Neural cell (in vitro differentiated cells): Measurements from ENCODE around the gene CHCT1. TPM values are rescaled to one million over a fixed set of nuclear protein-coding genes. Genes with fewer than 3 reads are reported as not detected.

ENCODE experiments used
- H2AFZ ChIP-seq: fragments of 200-600, 300-800 bp; sonication (generic), shearing (Covaris generic); 2 replicates; pipeline ENCODE4 v1.6.0; 2014; ENCODE audit warnings: low read depth, mild to moderate bottlenecking, antibody characterized with exemption, low read length, moderate library complexity
- H3F3A ChIP-seq: fragments of 200-600 bp; shearing (Covaris generic); 2 replicates; pipeline ENCODE4 v1.6.1; 2016; ENCODE audit warnings: mild to moderate bottlenecking, moderate library complexity, mixed read lengths, antibody characterized with exemption, low read length; ENCODE audit not compliant: insufficient read depth, poor library complexity, severe bottlenecking
- H3K27ac ChIP-seq: fragments of 200-600, 300-800 bp; sonication (generic), shearing (Covaris generic); 2 replicates; pipeline ENCODE4 v1.5.1; 2014; ENCODE audit warnings: mild to moderate bottlenecking, low read length, moderate library complexity
- H3K27me3 ChIP-seq: fragments of 300-800, 200-600 bp; sonication (generic), shearing (Covaris generic); 2 replicates; pipeline ENCODE4 v1.6.0; 2014; ENCODE audit warnings: mild to moderate bottlenecking, low read depth, low read length, moderate library complexity; ENCODE audit not compliant: insufficient read depth
- H3K36me3 ChIP-seq: fragments of 300-800, 200-600 bp; sonication (generic), shearing (Covaris generic); 2 replicates; pipeline ENCODE4 v1.5.1; 2014; ENCODE audit warnings: mild to moderate bottlenecking, antibody characterized with exemption, low read length, moderate library complexity; ENCODE audit not compliant: insufficient read depth
- H3K4me2 ChIP-seq: fragments of 300-800, 200-600 bp; sonication (generic), shearing (Covaris generic); 2 replicates; pipeline ENCODE4 v1.6.0; 2014; ENCODE audit warnings: mild to moderate bottlenecking, low read length
- H3K4me3 ChIP-seq: fragments of 300-800, 200-600 bp; sonication (generic), shearing (Covaris generic); 2 replicates; pipeline ENCODE4 v1.5.1; 2014; ENCODE audit warnings: mild to moderate bottlenecking, low read length, moderate library complexity
- H3K79me2 ChIP-seq: fragments of 200-600 bp; shearing (Covaris generic); replicated peaks from 2 replicates; pipeline ENCODE4 v1.6.0; 2014; ENCODE audit warnings: mild to moderate bottlenecking, low read length, moderate library complexity; ENCODE audit not compliant: insufficient read depth
- H3K9ac ChIP-seq: fragments of 300-800, 200-600 bp; sonication (generic), shearing (Covaris generic); 2 replicates; pipeline ENCODE4 v1.6.1; 2016; ENCODE audit warnings: mild to moderate bottlenecking, low read length, mixed read lengths
- H3K9me2 ChIP-seq: fragments of 200-600 bp; shearing (Covaris generic); 2 replicates; pipeline ENCODE4 v1.6.1; 2016; ENCODE audit warnings: mild to moderate bottlenecking, low read length, mixed read lengths; ENCODE audit not compliant: insufficient read depth
- H3K9me3 ChIP-seq: fragments of 200-600, 300-800 bp; sonication (generic), shearing (Covaris generic); 2 replicates; pipeline ENCODE4 v1.6.1; 2016; ENCODE audit warnings: mild to moderate bottlenecking, mixed run types, low read length, moderate library complexity, mixed read lengths
- H4K20me1 ChIP-seq: fragments of 200-600 bp; shearing (Covaris generic); 2 replicates; pipeline ENCODE4 v1.6.1; 2016; ENCODE audit warnings: mild to moderate bottlenecking, mixed run types; ENCODE audit not compliant: insufficient read depth
- EP300 ChIP-seq: fragments of 450-650 bp; conservative IDR thresholded peaks from 2 replicates; pipeline ENCODE4 v1.6.1; 2014; ENCODE audit warnings: antibody characterized with exemption, mild to moderate bottlenecking, moderate library complexity; ENCODE audit not compliant: poor library complexity, severe bottlenecking
- EZH2 ChIP-seq: fragments of 200-600, 300-800 bp; shearing (Covaris generic), sonication (generic); IDR thresholded peaks from 2 replicates; pipeline ENCODE4 v1.6.1; 2014; ENCODE audit warnings: antibody characterized with exemption, low read length, borderline replicate concordance, mild to moderate bottlenecking; ENCODE audit not compliant: insufficient read depth, poor library complexity, severe bottlenecking
- MXI1 ChIP-seq: fragments of 450-650 bp; conservative IDR thresholded peaks from 2 replicates; pipeline ENCODE4 v1.6.1; 2014; ENCODE audit warnings: antibody characterized with exemption, mild to moderate bottlenecking; ENCODE audit not compliant: poor library complexity, severe bottlenecking
- POLR2AphosphoS5 ChIP-seq: IDR thresholded peaks from 2 replicates; pipeline ENCODE4 v1.6.1; 2012
- RAD21 ChIP-seq: fragments of 450-650 bp; conservative IDR thresholded peaks from 2 replicates; pipeline ENCODE4 v1.6.1; 2014; ENCODE audit warnings: antibody characterized with exemption, mild to moderate bottlenecking, moderate library complexity
- REST ChIP-seq: IDR thresholded peaks from 2 replicates; pipeline ENCODE4 v1.6.1; 2012; ENCODE audit warnings: borderline replicate concordance
- SMC3 ChIP-seq: fragments of 450-650 bp; conservative IDR thresholded peaks from 2 replicates; pipeline ENCODE4 v1.6.1; 2014; ENCODE audit warnings: antibody characterized with exemption, mild to moderate bottlenecking, moderate library complexity; ENCODE audit not compliant: poor library complexity
- TAF1 ChIP-seq: IDR thresholded peaks from 2 replicates; pipeline ENCODE4 v1.6.1; 2012; ENCODE audit warnings: low read depth
- polyA plus RNA-seq: library from polyadenylated mRNA; depleted of rRNA; stranded (reverse); fragments of >200 nt; gene quantifications from 2 replicates; pipeline ENCODE4 v1.2.3, GENCODE V29; 2014
- TF ChIP-seq, protein P1 (sequence below): fragments of 450-650 bp; IDR thresholded peaks from 2 replicates; pipeline ENCODE4 v1.5.1; 2014; ENCODE audit warnings: antibody characterized with exemption, mild to moderate bottlenecking, moderate library complexity; ENCODE audit not compliant: poor library complexity, severe bottlenecking

Gene CHCT1
- polyA plus RNA-seq, 1 donor from 2014 or later = not detected

GRCh38 chr17:60464343-60464742 is 42.1 kb downstream of the CHCT1 start:
- Histone ChIP-seq H3K36me3 (peaks cover 3% of the 10 kb centered on the region), H3F3A (no peaks in the 10 kb centered on the region), H3K9me3 (no peaks in the 10 kb centered on the region), H3K4me2 (no peak overlapping the region), H3K9ac (no peak overlapping the region), H4K20me1 (no peaks in the 10 kb centered on the region), H3K9me2 (no peaks in the 10 kb centered on the region), H3K27me3 (no peaks in the 10 kb centered on the region), H3K27ac (no peak overlapping the region), H2AFZ (no peak overlapping the region), H3K4me3 (no peak overlapping the region), H3K79me2 (peaks cover 6% of the 10 kb centered on the region)
- TF ChIP-seq RAD21 = no peak
- TF ChIP-seq EZH2 = no peak

DNA sequence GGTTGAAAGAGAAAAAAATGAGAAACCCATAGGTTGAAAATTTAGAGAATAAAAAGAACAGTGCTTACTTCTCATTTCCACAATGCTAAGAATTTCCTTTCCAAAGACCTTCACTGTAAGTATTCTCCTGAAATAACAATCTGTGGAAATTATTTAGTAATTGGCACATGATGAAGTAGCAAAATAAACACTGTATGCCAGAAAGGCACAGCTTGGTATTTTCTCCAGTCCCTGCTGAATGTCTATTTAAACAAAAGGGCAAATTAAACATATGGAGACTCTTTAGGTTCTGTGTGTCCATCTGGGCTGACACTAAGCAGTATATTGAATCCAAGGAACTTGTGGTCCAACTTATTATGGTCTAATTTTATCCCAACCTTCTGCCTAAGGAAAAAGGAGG is 46.1 kb downstream of the CHCT1 start:
- Histone ChIP-seq H3F3A (no peaks in the 10 kb centered on the region), H3K9me3 (no peaks in the 10 kb centered on the region), H3K36me3 (peaks cover 13% of the 10 kb centered on the region), H3K27ac (no peak overlapping the region), H3K27me3 (no peaks in the 10 kb centered on the region), H3K4me2 (no peak overlapping the region), H3K79me2 (peaks cover 6% of the 10 kb centered on the region), H4K20me1 (peaks cover 4% of the 10 kb centered on the region), H3K9me2 (no peaks in the 10 kb centered on the region), H3K9ac (no peak overlapping the region), H3K4me3 (no peak overlapping the region), H2AFZ (no peak overlapping the region)
- TF ChIP-seq POLR2AphosphoS5 (no peak), TAF1 (no peak), RAD21 (no peak), EZH2 (no peak), SMC3 (no peak), EP300 (no peak), MXI1 (no peak), REST (no peak)
- TF ChIP-seq, protein P1, sequence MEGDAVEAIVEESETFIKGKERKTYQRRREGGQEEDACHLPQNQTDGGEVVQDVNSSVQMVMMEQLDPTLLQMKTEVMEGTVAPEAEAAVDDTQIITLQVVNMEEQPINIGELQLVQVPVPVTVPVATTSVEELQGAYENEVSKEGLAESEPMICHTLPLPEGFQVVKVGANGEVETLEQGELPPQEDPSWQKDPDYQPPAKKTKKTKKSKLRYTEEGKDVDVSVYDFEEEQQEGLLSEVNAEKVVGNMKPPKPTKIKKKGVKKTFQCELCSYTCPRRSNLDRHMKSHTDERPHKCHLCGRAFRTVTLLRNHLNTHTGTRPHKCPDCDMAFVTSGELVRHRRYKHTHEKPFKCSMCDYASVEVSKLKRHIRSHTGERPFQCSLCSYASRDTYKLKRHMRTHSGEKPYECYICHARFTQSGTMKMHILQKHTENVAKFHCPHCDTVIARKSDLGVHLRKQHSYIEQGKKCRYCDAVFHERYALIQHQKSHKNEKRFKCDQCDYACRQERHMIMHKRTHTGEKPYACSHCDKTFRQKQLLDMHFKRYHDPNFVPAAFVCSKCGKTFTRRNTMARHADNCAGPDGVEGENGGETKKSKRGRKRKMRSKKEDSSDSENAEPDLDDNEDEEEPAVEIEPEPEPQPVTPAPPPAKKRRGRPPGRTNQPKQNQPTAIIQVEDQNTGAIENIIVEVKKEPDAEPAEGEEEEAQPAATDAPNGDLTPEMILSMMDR = no peak

GRCh38 chr17:60471451-60471850 is 49.2 kb downstream of the CHCT1 start:
- no peaks in the 10 kb centered on the region for H3K9me3 ChIP-seq
- TF ChIP-seq REST = no peak
- no peak for TF ChIP-seq SMC3
- TF ChIP-seq RAD21 = no peak
- TF ChIP-seq EZH2 = no peak
- no peak for TF ChIP-seq MXI1
- TF ChIP-seq EP300 = no peak
- TF ChIP-seq TAF1 = no peak
- TF ChIP-seq, protein P1 = no peak
- no peak for TF ChIP-seq POLR2AphosphoS5
- H3K9ac ChIP-seq = no peak overlapping the region
- no peak overlapping the region for H3K4me3 ChIP-seq
- H3K36me3 ChIP-seq = peaks cover 10% of the 10 kb centered on the region
- no peaks in the 10 kb centered on the region for H3F3A ChIP-seq
- H4K20me1 ChIP-seq = peaks cover 4% of the 10 kb centered on the region
- H3K27me3 ChIP-seq = no peaks in the 10 kb centered on the region
- peaks cover 4% of the 10 kb centered on the region for H3K79me2 ChIP-seq
- no peak overlapping the region for H2AFZ ChIP-seq
- no peak overlapping the region for H3K27ac ChIP-seq
- H3K9me2 ChIP-seq = no peaks in the 10 kb centered on the region
- H3K4me2 ChIP-seq = no peak overlapping the region
